ENCODE results near the gene E2F2.

The E2F2 gene

GRCh38 chr1:23489842-23490241, 41.2 kb downstream of the E2F2 start:
- no peak for TF ChIP-seq CTCF (IDR thresholded peaks at IDR 0.05; ENCODE audit: poor library complexity, severe bottlenecking)
- H3K4me3 ChIP-seq (ENCODE audit: severe bottlenecking), result no peak overlapping the region
- no peaks in the 10 kb centered on the region for H3K27me3 ChIP-seq (ENCODE audit: insufficient read depth, poor library complexity, severe bottlenecking)
- H3K36me3 ChIP-seq (ENCODE audit: low read depth), result no peaks in the 10 kb centered on the region
- H3K27ac ChIP-seq (ENCODE audit: poor library complexity, severe bottlenecking), result no peak overlapping the region
- DNase-seq (ENCODE audit: low spot score), result no peak
- ATAC-seq (ENCODE audit: low read depth), result no peak
- no peaks in the 10 kb centered on the region for H3K9me3 ChIP-seq (ENCODE audit: severe bottlenecking)
- H3K4me1 ChIP-seq (ENCODE audit: insufficient read depth, poor library complexity, severe bottlenecking), result no peaks in the 10 kb centered on the region

- no peak for TF ChIP-seq CTCF (IDR thresholded peaks at IDR 0.05; ENCODE audit: poor library complexity, severe bottlenecking)
- Histone ChIP-seq H3K27ac (ENCODE audit: poor library complexity, severe bottlenecking) (no peak overlapping the region), H3K4me1 (ENCODE audit: insufficient read depth, poor library complexity, severe bottlenecking) (peaks cover 9% of the 10 kb centered on the region), H3K4me3 (ENCODE audit: severe bottlenecking) (no peak overlapping the region), H3K9me3 (ENCODE audit: severe bottlenecking) (no peaks in the 10 kb centered on the region), H3K36me3 (ENCODE audit: low read depth) (no peaks in the 10 kb centered on the region), H3K27me3 (ENCODE audit: insufficient read depth, poor library complexity, severe bottlenecking) (no peaks in the 10 kb centered on the region)
- no peak for ATAC-seq (ENCODE audit: low read depth)
- DNase-seq (ENCODE audit: low spot score), result no peak
Measured at GRCh38 chr1:23485002-23485332, 46.1 kb downstream of the E2F2 start.

GRCh38 chr1:23484253-23485001, 46.6 kb downstream of the E2F2 start:
- no peak for TF ChIP-seq CTCF (IDR thresholded peaks at IDR 0.05; ENCODE audit: poor library complexity, severe bottlenecking)
- Histone ChIP-seq H3K36me3 (ENCODE audit: low read depth) (no peaks in the 10 kb centered on the region), H3K27me3 (ENCODE audit: insufficient read depth, poor library complexity, severe bottlenecking) (no peaks in the 10 kb centered on the region), H3K27ac (ENCODE audit: poor library complexity, severe bottlenecking) (peak overlapping the region; percentile 48), H3K4me1 (ENCODE audit: insufficient read depth, poor library complexity, severe bottlenecking) (peaks cover 15% of the 10 kb centered on the region), H3K4me3 (ENCODE audit: severe bottlenecking) (peak overlapping the region; percentile 79), H3K9me3 (ENCODE audit: severe bottlenecking) (no peaks in the 10 kb centered on the region)
- peak; percentile 93 for DNase-seq (ENCODE audit: low spot score)
- peak; percentile 82 for ATAC-seq (ENCODE audit: low read depth)

GRCh38 chr1:23483321-23484252, 47.4 kb downstream of the E2F2 start, which contains the start of gene ASAP3:
ASAP3 (minus strand) TSS chr1:23484179; CDS start chr1:23484133, 46 bp downstream.
- ATAC-seq (ENCODE audit: low read depth) (peak; percentile 2; the same call in 1 of the 3 replicates), DNase-seq (ENCODE audit: low spot score) (no peak)
- peak within 1 kb of the TSS; percentile 79 for H3K4me3 ChIP-seq (ENCODE audit: severe bottlenecking)
- H3K36me3 ChIP-seq (ENCODE audit: low read depth), result no peaks in the 10 kb centered on the region
- TF ChIP-seq CTCF (IDR thresholded peaks at IDR 0.05; ENCODE audit: poor library complexity, severe bottlenecking), result peak; percentile 23
- no peaks in the 10 kb centered on the region for H3K27me3 ChIP-seq (ENCODE audit: insufficient read depth, poor library complexity, severe bottlenecking)
- H3K27ac ChIP-seq (ENCODE audit: poor library complexity, severe bottlenecking), result peak within 1 kb of the TSS; percentile 48
- peaks cover 23% of the 10 kb centered on the region for H3K4me1 ChIP-seq (ENCODE audit: insufficient read depth, poor library complexity, severe bottlenecking)
- no peaks in the 10 kb centered on the region for H3K9me3 ChIP-seq (ENCODE audit: severe bottlenecking)
